ENCODE measurements around the gene STYXL1. TPM values are rescaled to one million over a fixed set of nuclear protein-coding genes. Genes with fewer than 3 reads are reported as not detected.
A peak's percentile ranks its signal among the peaks of the same experiment; 100 is the strongest.

Gene STYXL1
- polyA plus RNA-seq, 3 donors: 42.8 to 54.1 (median 53.0) TPM

- no peak for DNase-seq (ENCODE audit: low read depth in 3 of 3, low spot score in 2 of 3)
Observed at GRCh38 chr7:75995052-75995471, 52.7 kb downstream of the STYXL1 start.

DNA sequence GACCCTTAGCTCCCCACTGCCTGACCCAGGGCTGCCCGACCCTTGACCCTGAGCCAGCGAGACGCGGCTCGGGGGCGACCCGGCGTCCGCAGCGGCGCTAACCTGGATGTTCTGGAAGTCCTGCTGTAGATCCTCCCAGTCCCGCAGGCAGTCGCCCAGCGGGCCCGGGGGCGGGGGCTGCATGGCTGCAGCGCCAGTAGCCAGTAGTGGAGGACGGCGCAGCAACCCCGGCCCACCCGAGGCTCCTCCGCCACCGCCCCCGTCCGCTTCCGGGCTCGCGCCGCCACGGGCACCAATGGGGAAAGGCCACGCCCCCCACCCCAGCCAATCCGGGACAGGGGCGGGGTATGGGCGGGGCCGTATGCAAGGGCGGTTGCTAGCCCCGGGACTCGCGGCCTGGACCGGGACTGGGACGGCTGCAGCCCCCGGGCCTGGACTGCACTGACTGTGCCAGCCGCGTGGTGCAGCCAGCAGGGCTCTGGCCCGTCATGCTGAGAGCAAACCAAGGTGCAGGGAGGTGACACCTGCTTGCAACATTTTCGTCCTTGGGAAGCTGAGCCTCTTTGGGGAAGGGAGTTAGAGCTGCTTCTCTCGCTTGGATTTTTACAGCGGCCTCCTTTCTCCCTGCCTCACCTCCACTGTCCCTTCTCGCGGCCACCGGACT, 53.3 kb downstream of the STYXL1 start, which contains the start of gene TMEM120A:
TSS of gene TMEM120A (minus strand) at position 208 of the 664 bp plus-strand sequence. CDS start at position 183, 25 bp downstream.
- DNase-seq (ENCODE audit: low read depth in 3 of 3, low spot score in 2 of 3): peak; percentile 70 to 86 (median 72)

DNA sequence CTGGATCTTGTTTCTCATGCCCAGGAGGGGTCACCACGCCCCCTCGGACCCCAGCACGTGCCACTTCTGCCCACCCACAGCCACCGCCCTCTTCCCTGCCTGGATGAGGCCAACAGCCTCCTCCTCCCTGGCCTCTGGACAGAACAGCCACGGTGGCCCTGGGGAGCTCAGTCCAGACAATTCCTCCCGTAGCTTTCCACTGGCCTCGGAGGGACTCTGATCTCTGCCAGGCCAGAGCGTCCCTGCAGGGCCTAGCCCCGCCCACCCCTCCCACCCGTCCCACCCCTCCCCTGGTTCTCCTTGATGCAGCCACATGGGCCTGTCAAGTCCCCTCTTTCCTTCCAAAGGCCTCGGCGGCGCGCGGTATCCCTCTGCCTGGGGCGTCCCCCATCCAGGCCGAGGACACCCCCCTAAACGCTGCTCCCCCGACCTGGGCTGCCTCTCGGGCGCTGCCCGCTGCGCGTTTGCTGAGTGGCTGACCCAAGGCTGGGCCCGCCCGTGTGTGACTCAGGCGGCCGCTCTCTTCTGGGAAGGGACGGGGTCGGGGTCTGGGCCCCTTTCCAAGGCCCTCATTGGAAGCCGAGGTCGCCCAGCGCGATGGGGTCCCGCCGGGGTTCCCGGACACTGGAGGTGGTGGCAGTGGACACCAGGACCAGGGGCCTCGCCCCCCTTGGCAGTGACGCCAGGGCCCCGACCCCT, 54.0 kb downstream of the STYXL1 start:
- DNase-seq (ENCODE audit: low read depth in 3 of 3, low spot score in 2 of 3): no peak

GRCh38 chr7:75992083-75992755, 55.6 kb downstream of the STYXL1 start:
- no peak for DNase-seq (ENCODE audit: low read depth in 3 of 3, low spot score in 2 of 3)

- DNase-seq (ENCODE audit: low read depth in 3 of 3, low spot score in 2 of 3): no peak
Observed at GRCh38 chr7:75991531-75992082, 56.2 kb downstream of the STYXL1 start.

DNA sequence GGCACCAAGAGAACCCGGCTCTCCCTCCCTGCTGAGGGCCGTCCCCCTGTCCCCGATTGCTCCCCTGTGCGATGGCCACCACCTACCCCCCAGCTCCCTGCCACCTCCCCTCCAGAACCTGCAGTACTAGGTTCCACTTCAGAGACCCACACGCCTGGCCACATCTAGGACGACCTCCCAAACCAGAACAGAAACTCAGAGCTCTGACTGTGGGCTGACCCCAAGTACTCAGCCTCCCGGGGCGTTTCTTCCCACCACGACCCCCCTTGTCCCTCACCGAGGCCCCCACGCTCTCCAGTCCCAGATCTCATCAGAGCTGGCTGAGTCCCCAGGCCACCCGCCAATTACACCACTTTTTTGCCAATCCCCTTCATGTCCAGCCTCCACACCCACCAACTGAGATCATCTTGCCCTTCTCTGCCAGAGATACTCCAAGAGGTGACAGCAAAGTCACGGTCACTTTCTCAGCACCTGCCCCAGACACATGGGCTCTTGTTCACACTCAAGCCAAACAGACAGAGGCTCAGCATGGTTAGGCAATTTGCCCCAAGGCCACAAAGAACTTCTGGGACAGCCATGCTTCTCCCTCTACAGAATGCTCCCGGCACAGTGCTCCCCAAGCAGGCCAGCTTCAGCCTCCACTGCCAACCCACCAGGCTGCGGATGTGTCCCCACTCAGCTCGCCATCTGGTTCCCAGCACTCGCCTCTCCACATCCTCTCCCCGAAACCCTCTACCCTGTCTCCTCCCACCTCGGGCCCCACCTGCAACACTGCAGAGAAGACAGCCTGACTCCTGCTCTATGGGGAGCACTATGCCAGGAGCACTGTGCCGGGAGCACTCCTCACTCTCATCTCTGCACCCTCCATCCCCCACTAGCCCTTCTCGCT, 58.1 kb downstream of the STYXL1 start:
- DNase-seq (ENCODE audit: low read depth in 3 of 3, low spot score in 2 of 3): no peak

- DNase-seq (ENCODE audit: low read depth in 3 of 3, low spot score in 2 of 3): no peak
Observed at GRCh38 chr7:75988568-75989499, 59.0 kb downstream of the STYXL1 start.

GRCh38 chr7:75987805-75988567, 59.8 kb downstream of the STYXL1 start:
- DNase-seq (ENCODE audit: low read depth in 3 of 3, low spot score in 2 of 3): no peak

- DNase-seq (ENCODE audit: low read depth in 3 of 3, low spot score in 2 of 3): no peak
Observed at GRCh38 chr7:75987026-75987804, 60.6 kb downstream of the STYXL1 start.

DNA sequence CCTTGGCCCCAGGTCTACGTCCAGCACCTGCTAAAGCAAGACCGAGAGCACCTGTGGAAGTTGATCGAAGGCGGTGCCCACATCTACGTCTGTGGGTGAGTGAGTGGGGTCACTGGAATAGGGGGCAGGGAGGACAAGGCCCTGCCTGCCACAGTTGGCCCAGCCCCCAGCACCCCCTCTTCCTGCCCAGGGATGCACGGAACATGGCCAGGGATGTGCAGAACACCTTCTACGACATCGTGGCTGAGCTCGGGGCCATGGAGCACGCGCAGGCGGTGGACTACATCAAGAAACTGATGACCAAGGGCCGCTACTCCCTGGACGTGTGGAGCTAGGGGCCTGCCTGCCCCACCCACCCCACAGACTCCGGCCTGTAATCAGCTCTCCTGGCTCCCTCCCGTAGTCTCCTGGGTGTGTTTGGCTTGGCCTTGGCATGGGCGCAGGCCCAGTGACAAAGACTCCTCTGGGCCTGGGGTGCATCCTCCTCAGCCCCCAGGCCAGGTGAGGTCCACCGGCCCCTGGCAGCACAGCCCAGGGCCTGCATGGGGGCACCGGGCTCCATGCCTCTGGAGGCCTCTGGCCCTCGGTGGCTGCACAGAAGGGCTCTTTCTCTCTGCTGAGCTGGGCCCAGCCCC, 61.5 kb downstream of the STYXL1 start:
- no peak for DNase-seq (ENCODE audit: low read depth in 3 of 3, low spot score in 2 of 3)

- DNase-seq (ENCODE audit: low read depth in 3 of 3, low spot score in 2 of 3): no peak
Observed at GRCh38 chr7:75985518-75986146, 62.2 kb downstream of the STYXL1 start.

DNA sequence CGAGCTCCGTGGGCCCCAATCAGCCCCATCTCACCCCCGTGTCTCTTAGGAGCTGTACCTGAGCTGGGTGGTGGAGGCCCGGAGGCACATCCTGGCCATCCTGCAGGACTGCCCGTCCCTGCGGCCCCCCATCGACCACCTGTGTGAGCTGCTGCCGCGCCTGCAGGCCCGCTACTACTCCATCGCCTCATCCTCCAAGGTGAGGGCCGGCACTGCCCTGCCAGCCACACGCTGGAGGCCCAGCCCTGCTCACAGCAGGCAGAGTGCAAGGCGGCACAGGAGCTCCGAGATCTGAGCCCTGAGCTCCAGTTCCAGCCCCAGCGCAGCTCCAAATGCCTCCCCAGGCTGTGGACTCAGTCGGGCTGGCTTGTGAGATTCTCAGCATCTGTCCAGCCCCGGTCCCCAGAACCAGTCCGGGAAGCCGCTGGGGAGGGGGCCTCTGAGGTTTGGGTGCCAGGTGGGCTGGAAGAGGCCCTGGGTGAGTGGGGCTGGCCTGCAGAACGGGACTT, 62.7 kb downstream of the STYXL1 start:
- DNase-seq (ENCODE audit: low read depth in 3 of 3, low spot score in 2 of 3): no peak

- no peak for DNase-seq (ENCODE audit: low read depth in 3 of 3, low spot score in 2 of 3)
Observed at GRCh38 chr7:75984130-75985008, 63.4 kb downstream of the STYXL1 start.

GRCh38 chr7:75983471-75984129, 64.2 kb downstream of the STYXL1 start:
- DNase-seq (ENCODE audit: low read depth in 3 of 3, low spot score in 2 of 3): no peak
